Kidney (tissue), 14 donors: ENCODE measurements around the gene DPP9. TPM values are rescaled to one million over a fixed set of nuclear protein-coding genes. Genes with fewer than 3 reads are reported as not detected.

Experiments
- DNase-seq, 5 donors: peaks; one replicate each; pipeline ENCODE4 v3.0.0-alpha.2; 2013 to 2020
- FAIRE-seq: peaks from 2 replicates; lab custom pipeline; 2012; peaks lifted over from hg19 to GRCh38; lab: Jason Lieb, UNC
- H3K27ac ChIP-seq, 2 donors: one replicate each; pipeline ENCODE4 v1.7.0; 2013; ENCODE audit warnings: low read depth in 2 of 2, low read length in 2 of 2, inconsistent platforms in 1 of 2
- H3K27me3 ChIP-seq: one replicate; pipeline ENCODE4 v1.7.1; 2013; ENCODE audit warnings: low read length, inconsistent platforms; ENCODE audit not compliant: control insufficient read depth, insufficient read depth
- H3K36me3 ChIP-seq, 3 donors: one replicate each; pipeline versions ENCODE4 v1.7.0 to v1.7.1; 2013; ENCODE audit warnings: low read length in 3 of 3, control low read depth in 1 of 3, inconsistent platforms in 1 of 3; ENCODE audit not compliant: insufficient read depth in 3 of 3, control insufficient read depth in 2 of 3
- H3K4me1 ChIP-seq, 3 donors: one replicate each; pipeline versions ENCODE4 v1.7.0 to v1.7.1; 2013; ENCODE audit warnings: low read length in 3 of 3, inconsistent platforms in 1 of 3, low read depth in 1 of 3; ENCODE audit not compliant: control insufficient read depth in 2 of 3, insufficient read depth in 2 of 3
- H3K4me3 ChIP-seq, 3 donors: one replicate each; pipeline versions ENCODE4 v1.7.0 to v1.8.1; 2013; ENCODE audit warnings: low read length in 3 of 3, control low read depth in 1 of 3, inconsistent platforms in 1 of 3
- H3K9ac ChIP-seq, 3 donors: one replicate each; pipeline versions ENCODE4 v1.7.0 to v1.7.1; 2013; ENCODE audit warnings: low read length in 3 of 3, control low read depth in 1 of 3, inconsistent platforms in 1 of 3
- H3K9me3 ChIP-seq, 3 donors: one replicate each; pipeline versions ENCODE4 v1.7.0 to v1.7.1; 2013; ENCODE audit warnings: low read length in 3 of 3, control low read depth in 1 of 3, inconsistent platforms in 1 of 3; ENCODE audit not compliant: control insufficient read depth in 2 of 3, insufficient read depth in 1 of 3
- intact Hi-C: fragments of 100-400 bp; cut with DNase I; formaldehyde crosslinking; loops from one replicate; pipeline ENCODE4 v1.11.1; 2022
- polyA plus RNA-seq: library from polyadenylated mRNA; stranded (reverse); fragments of 350-450 nt; fragmentation: Illumina TruSeq; extraction: RNeasy Lipid Tissue Mini Kit (QIAGEN cat#74804); gene quantifications from one replicate; pipeline ENCODE4 v1.2.3, GENCODE V29; 2014; ENCODE audit warnings: low read depth, low replicate concordance; ENCODE audit not compliant: insufficient read depth
- total RNA-seq: library from RNA; stranded (reverse); fragmentation: NEBNext Ultra II Directional; extraction: Animal tissue kit (Norgen Biotek cat#: 25700); gene quantifications from one replicate; pipeline ENCODE4 v1.2.1, GENCODE V29; 2021
- TF ChIP-seq, protein P1 (sequence below): IDR thresholded peaks from 3 replicates; pipeline ENCODE4 v1.5.1; 2012; ENCODE audit warnings: mild to moderate bottlenecking, moderate library complexity, borderline replicate concordance; ENCODE audit not compliant: insufficient read depth; ENCODE audit errors: extremely low read depth
- donor health status: control.
- donor health status: control.
- donor health status: control.
- donor health status: control.
- donor health status: control.
- donor health status: DM: yes; HTN: yes; CAD: no.
- donor health status: Normal renal cell carcinoma (clear cell type).

Gene DPP9
- total and polyA plus RNA-seq, 2 donors from 2014 or later = 14.0 to 61.9 TPM

GRCh38 chr19:4650159-4650558 lies 73.5 kb downstream of the DPP9 start:
- Histone ChIP-seq H3K4me1 (peaks cover 0 to 12% (median 0%) of the 10 kb centered on the region in 3 donors), H3K4me3 (no peak overlapping the region), H3K9me3 (no peaks in the 10 kb centered on the region), H3K9ac (no peak overlapping the region), H3K27me3 (no peaks in the 10 kb centered on the region), H3K27ac (no peak overlapping the region), H3K36me3 (no peaks in the 10 kb centered on the region)
- DNase-seq (peak in 1 of 5 donors; percentile 67), FAIRE-seq (no peak)
- TF ChIP-seq, protein P1, sequence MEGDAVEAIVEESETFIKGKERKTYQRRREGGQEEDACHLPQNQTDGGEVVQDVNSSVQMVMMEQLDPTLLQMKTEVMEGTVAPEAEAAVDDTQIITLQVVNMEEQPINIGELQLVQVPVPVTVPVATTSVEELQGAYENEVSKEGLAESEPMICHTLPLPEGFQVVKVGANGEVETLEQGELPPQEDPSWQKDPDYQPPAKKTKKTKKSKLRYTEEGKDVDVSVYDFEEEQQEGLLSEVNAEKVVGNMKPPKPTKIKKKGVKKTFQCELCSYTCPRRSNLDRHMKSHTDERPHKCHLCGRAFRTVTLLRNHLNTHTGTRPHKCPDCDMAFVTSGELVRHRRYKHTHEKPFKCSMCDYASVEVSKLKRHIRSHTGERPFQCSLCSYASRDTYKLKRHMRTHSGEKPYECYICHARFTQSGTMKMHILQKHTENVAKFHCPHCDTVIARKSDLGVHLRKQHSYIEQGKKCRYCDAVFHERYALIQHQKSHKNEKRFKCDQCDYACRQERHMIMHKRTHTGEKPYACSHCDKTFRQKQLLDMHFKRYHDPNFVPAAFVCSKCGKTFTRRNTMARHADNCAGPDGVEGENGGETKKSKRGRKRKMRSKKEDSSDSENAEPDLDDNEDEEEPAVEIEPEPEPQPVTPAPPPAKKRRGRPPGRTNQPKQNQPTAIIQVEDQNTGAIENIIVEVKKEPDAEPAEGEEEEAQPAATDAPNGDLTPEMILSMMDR = no peak
- intact Hi-C loops = no loop called here

DNA sequence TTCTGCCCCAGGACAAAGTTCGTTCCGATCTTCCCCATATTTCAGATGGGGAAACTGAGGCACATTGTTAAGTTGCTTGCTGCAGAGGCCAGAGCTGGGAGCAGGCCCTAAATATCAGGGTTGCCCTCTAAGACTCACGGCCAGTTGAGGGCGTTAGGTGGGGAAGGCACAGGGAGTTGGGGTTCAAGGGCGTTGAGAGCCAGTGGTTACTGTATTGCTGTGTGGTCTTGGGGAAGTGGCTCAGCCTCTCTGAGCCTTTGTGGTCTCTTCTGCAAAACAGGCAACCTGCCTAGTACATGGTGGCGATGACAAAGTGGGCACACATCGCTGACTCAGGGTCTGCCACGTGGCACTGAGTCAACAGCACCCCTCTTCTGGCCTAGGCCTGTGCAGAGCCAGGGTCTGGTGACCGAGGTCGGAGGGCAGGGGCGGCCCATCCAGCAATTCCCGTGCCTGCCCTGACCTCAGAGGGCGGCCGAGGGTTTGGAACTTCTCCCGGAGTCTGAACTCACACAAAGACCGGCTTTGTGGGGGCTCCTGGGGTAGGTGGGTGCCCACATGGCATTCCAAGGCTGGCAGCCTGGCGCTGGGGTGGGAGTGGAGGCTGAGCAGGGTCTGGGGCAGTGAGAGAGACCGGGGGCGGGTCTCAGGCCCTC lies 74.1 kb downstream of the DPP9 start:
- Histone ChIP-seq H3K4me3 (no peak overlapping the region), H3K27ac (no peak overlapping the region), H3K9me3 (no peaks in the 10 kb centered on the region), H3K27me3 (no peaks in the 10 kb centered on the region), H3K9ac (no peak overlapping the region), H3K4me1 (peaks cover 0 to 12% (median 0%) of the 10 kb centered on the region in 3 donors), H3K36me3 (no peaks in the 10 kb centered on the region)
- FAIRE-seq (no peak), DNase-seq (peak in 1 of 5 donors; percentile 73)
- TF ChIP-seq, protein P1 = no peak
- intact Hi-C loops = no loop called here

DNA sequence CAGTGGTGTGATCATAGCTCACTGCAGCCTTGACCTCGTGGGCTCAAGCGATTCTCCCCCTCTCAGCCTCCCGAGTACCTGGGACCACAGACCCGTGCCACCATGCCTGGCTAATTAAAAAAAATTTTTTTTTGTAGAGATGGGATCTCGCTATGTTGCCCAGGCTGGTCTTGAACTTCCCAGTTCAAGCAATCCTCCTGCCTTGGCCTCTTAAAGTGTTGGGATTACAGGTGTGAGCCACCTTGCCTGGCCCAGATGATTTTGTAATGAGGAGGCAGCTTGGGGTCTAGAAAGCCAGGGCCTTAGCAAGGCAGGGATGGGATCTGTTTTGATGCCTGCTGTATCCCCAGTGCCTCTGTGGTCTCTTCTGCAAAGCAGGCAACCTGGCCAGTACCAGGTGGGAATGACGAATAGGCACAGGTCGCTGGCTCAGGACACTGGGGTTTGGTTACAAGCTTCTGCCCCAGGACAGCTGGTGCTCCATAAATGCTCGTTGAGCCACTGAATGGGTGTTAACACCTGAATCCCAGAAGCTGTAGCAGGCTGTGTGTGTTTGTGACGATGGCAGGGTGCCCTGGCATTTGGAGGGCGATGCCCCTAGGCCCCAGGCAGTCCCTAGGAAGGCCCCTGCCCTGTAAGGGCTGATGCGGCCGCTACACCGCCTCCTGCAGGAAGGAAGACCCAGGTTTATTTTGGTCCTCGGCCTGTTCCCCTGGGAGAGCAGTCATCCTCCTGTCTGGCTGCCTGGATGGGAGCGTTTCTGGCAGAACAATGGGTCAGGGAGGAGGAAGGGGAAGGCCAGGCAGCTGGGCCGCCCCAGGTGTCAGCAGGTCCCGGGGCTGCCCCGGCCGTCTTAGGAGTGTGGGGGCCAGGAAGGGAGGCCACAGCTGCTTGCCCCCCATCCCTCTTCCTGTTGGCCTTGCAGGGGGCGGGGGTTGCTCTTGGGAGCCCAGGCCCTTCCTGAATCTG lies 75.7 kb downstream of the DPP9 start:
- FAIRE-seq = no peak
- no peaks in the 10 kb centered on the region for H3K36me3 ChIP-seq
- H3K4me1 ChIP-seq = peaks cover 0 to 12% (median 0%) of the 10 kb centered on the region in 3 donors
- no peaks in the 10 kb centered on the region for H3K9me3 ChIP-seq
- DNase-seq = peak in 3 of 5 donors; percentile 22 to 84 (median 56)
- no peak overlapping the region for H3K4me3 ChIP-seq
- no peaks in the 10 kb centered on the region for H3K27me3 ChIP-seq
- intact Hi-C loops = no loop called here
- TF ChIP-seq, protein P1 = no peak
- peak overlapping the region in 1 of 3 donors; percentile 12 for H3K9ac ChIP-seq
- H3K27ac ChIP-seq = peak overlapping the region; percentile 32 to 72
